ENCODE results near the gene CCDC82. TPM values are rescaled to one million over a fixed set of nuclear protein-coding genes. Genes with fewer than 3 reads are reported as not detected.

CCDC82 gene
- total and polyA plus RNA-seq, 12 donors, result 9.1 to 33.7 (median 13.1) TPM

GRCh38 chr11:96356848-96357247, 32.9 kb downstream of the CCDC82 start:
- Histone ChIP-seq H3K36me3 (peaks cover 0 to 93% (median 30%) of the 10 kb centered on the region in 9 donors), H3K4me3 (no peak overlapping the region), H3K27me3 (no peaks in the 10 kb centered on the region), H3K9me3 (no peaks in the 10 kb centered on the region), H3K27ac (no peak overlapping the region), H3K4me1 (no peaks in the 10 kb centered on the region)
- TF ChIP-seq CTCF (IDR thresholded peaks at IDR 0.05), result no peak
- DNase-seq (no peak), ATAC-seq (no peak)
- 96 to 99% methylated on average over 4 of the region's 4 CpGs for WGBS, 2 donors
- intact Hi-C loops (cut with DNase I), result loop anchor here in 2 of 10 donors (10.0 kb wide), 2 partner anchors 322 to 522 kb away; no protein-coding TSS in a partner anchor

DNA sequence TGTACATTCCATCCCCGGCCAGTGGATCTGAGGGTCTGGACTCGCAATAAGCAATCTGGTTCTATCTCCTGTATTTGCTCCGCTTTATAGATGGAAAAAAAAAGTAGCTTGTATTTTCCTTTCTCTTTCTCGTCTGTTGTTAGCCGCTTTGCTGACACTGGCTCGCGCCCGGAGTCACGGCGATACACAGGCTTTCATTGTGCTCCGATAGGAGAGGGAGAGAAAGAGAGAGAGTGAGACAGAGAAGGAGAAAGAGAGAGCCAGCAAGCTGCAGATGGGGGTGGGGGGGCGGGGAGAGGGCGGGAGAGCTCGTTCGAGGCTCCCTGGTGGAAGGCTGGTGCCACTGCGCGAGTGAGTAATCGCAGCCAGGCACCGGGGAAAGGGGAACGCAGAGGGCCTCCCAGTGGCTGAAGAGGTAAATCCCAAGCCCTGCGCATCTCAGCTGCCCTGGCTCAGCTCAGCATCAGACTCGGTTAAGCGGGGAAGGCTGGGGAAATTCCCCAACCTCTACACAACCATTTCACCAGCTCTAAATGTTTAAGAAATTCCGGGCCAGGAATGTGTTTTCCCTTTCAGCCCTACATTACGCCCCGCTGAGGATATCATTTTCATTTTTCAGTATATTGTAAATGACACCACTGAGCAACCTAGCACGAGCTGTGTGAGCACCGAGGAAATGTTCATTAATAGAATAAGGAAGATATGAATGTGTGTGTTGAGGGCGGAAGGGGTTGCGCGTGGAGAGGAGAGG, 46.6 kb downstream of the CCDC82 start, which contains the start of gene MAML2:
Gene MAML2, minus strand, starts transcription at position 235 of the 751 bp plus-strand sequence. CDS start 1,300 bp downstream, outside the sequence.
- no peaks in the 10 kb centered on the region for H3K27me3 ChIP-seq
- DNase-seq (peak; percentile 90 to 93), ATAC-seq (peak; percentile 89 to 97 (median 93))
- H3K9me3 ChIP-seq, result no peaks in the 10 kb centered on the region
- intact Hi-C loops (cut with DNase I), result loop anchor here (1.0 to 10.0 kb wide), 20 partner anchors 36 to 508 kb away; partner anchors contain the start of gene MTMR2 (in 3 of the 10)
- H3K27ac ChIP-seq, result peak within 1 kb of the TSS in 9 of 10 donors; percentile 66 to 92 (median 83)
- WGBS, 2 donors, result 5 to 7% methylated on average over 30 to 31 of the region's 31 CpGs
- peak within 1 kb of the TSS; percentile 36 to 78 (median 64) for H3K4me3 ChIP-seq
- TF ChIP-seq CTCF (IDR thresholded peaks at IDR 0.05), result peak; percentile 90 to 100 (median 98)
- H3K4me1 ChIP-seq, result peaks cover under 1 to 44% (median 36%) of the 10 kb centered on the region in 9 donors
- H3K36me3 ChIP-seq, result no peaks in the 10 kb centered on the region

DNA sequence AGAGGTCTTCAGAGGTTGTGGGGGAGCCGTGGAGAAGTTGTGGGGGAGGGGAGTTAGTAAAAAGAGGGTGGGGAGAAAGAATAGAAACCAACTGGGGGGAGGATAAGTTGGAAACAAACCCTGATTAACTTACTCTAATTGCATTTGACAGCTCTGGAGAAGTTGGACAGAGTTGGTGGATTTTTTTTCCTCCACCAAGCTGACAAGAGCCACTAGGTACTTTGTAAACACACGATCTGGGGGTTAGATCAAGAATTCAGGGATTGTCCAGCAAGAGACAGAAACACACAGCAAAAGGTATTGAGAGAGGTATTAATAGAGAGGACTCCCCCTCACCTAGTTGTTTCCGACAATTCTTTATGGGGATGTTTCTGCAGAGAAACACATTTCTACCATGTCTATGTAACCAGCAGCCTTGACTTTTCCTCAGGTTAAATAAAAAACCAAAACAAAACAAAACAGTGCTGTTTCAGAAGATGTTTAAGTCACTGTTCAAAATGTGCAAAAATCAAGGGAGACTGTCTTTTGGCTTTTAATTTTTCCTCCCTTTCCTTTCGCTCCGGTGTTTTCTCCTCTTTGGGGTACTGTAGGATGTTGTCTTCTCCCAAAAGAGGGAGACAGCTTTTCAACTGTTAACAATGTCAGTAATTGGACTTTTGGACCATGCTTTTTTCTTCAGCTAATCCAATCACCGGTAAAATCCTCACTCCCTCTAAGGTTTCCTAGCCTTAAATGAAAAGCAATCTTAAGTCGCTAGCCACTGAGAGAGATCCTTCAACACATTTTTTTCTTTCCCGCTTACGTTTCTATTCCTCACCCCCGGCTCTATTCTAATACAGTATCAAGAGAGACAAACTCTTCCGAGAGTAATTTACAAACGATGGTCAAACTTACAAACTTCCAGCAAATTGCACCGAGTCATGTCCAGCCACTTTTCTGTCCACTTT, 47.4 kb downstream of the CCDC82 start:
- intact Hi-C loops (cut with DNase I), result loop anchor here (2.0 to 10.0 kb wide), 17 partner anchors 35 to 507 kb away; partner anchors contain the start of gene MTMR2 (in 3 of the 10)
- ATAC-seq (peak in 6 of 8 donors; percentile 1 to 8 (median 4)), DNase-seq (no peak)
- 1 to 2% methylated on average over 13 of the region's 13 CpGs for WGBS, 2 donors
- no peaks in the 10 kb centered on the region for H3K36me3 ChIP-seq
- TF ChIP-seq CTCF (IDR thresholded peaks at IDR 0.05), result no peak
- no peaks in the 10 kb centered on the region for H3K9me3 ChIP-seq
- H3K4me1 ChIP-seq, result peaks cover 3 to 53% (median 45%) of the 10 kb centered on the region in 9 donors
- peak overlapping the region; percentile 36 to 78 (median 64) for H3K4me3 ChIP-seq
- H3K27ac ChIP-seq, result peak overlapping the region in 9 of 10 donors; percentile 66 to 92 (median 83)
- no peaks in the 10 kb centered on the region for H3K27me3 ChIP-seq

Data from heart right ventricle (tissue), 16 donors.